ENCODE measurements around the gene ASB9. TPM values are rescaled to one million over a fixed set of nuclear protein-coding genes. Genes with fewer than 3 reads are reported as not detected.

ASB9 gene
- polyA plus RNA-seq, 2 of the 4 experiments (the other 2 are of a cell fraction) = 24.7 to 40.8 TPM

GRCh38 chrX:15299941-15300851, 30.3 kb upstream of the ASB9 start (continued):
- TF ChIP-seq NFE2L2 (conservative IDR thresholded peaks at IDR 0.05; ENCODE audit: low read length) = no peak

GRCh38 chrX:15298780-15299179, 28.9 kb upstream of the ASB9 start:
- Histone ChIP-seq H3K4me3 (no peak overlapping the region), H3K4me2 (no peak overlapping the region), H3K27ac (0 out of 6 replicates have a peak overlapping the region, but pooled peaks of 1 of the 2 experiments have one; percentile 34), H3K9me3 (no peaks in the 10 kb centered on the region), H3K4me1 (peaks cover 14% of the 10 kb centered on the region)
- CTCF ChIA-PET = interaction anchor here (0.6 to 3.2 kb wide), 5 partner anchors 17 to 194 kb away, joined by 3 to 19 read pairs (median 4); partner anchors contain the start of genes PIGA and PIR
- DNase-seq (ENCODE audit: low read depth in 1 of 2, low spot score in 1 of 2) (no peak), ATAC-seq (no peak), FAIRE-seq (peak; percentile 74)
- TF ChIP-seq MAFK (IDR thresholded peaks at IDR 0.05; ENCODE audit: partially characterized antibody) (no peak), BHLHE40 (IDR thresholded peaks at IDR 0.05; ENCODE audit: low read depth, low read length) (no peak), JUNB (IDR thresholded peaks at IDR 0.05) (no peak), PBX3 (IDR thresholded peaks at IDR 0.05) (no peak), MAX (IDR thresholded peaks at IDR 0.05) (no peak), ZSCAN20 (CRISPR knock-in tag; IDR thresholded peaks at IDR 0.05) (no peak), HES2 (IDR thresholded peaks at IDR 0.05) (no peak), RARB (CRISPR knock-in tag; IDR thresholded peaks at IDR 0.05) (no peak), CBX2 (IDR thresholded peaks at IDR 0.05; ENCODE audit: borderline replicate concordance, low read depth) (no peak), CHD4 (IDR thresholded peaks at IDR 0.05; ENCODE audit: borderline replicate concordance) (no peak), HDAC2 (IDR thresholded peaks at IDR 0.05) (no peak), FOXS1 (CRISPR knock-in tag; IDR thresholded peaks at IDR 0.05) (no peak), ZNF302 (CRISPR knock-in tag; IDR thresholded peaks at IDR 0.05) (no peak), ZC3H11A (IDR thresholded peaks at IDR 0.05) (no peak), EP300 (IDR thresholded peaks at IDR 0.05) (no peak), FOSB (CRISPR knock-in tag; IDR thresholded peaks at IDR 0.05) (no peak), HOXA7 (CRISPR knock-in tag; IDR thresholded peaks at IDR 0.05) (no peak), CTCF (IDR thresholded peaks at IDR 0.05) (no peak)
- POLR2A ChIA-PET = no interaction called here
- WGBS (ENCODE audit: missing lambda C conversion rate) = 90% methylated on average over 3 of the region's 3 CpGs

GRCh38 chrX:15298201-15298600, 28.3 kb upstream of the ASB9 start:
- peak overlapping the region in 1 of 2 experiments; percentile 33; a peak in 1 of 6 replicates for H3K27ac ChIP-seq
- ATAC-seq (no peak), FAIRE-seq (peak; percentile 86), DNase-seq (ENCODE audit: low read depth in 1 of 2, low spot score in 1 of 2) (no peak)
- H3K9me3 ChIP-seq = no peaks in the 10 kb centered on the region
- 88% methylated on average over 2 of the region's 2 CpGs for WGBS (ENCODE audit: missing lambda C conversion rate)
- POLR2A ChIA-PET = no interaction called here
- H3K4me3 ChIP-seq = no peak overlapping the region
- no peak for TF ChIP-seq USF2 (IDR thresholded peaks at IDR 0.05)
- TF ChIP-seq ZSCAN20 (CRISPR knock-in tag; IDR thresholded peaks at IDR 0.05) = no peak
- no peak for TF ChIP-seq RAD21 (conservative IDR thresholded peaks at IDR 0.05 in 1 of 2, IDR thresholded peaks at IDR 0.05 in 1 of 2)
- TF ChIP-seq TFCP2L1 (CRISPR knock-in tag; IDR thresholded peaks at IDR 0.05) = no peak
- TF ChIP-seq FOSB (CRISPR knock-in tag; IDR thresholded peaks at IDR 0.05) = no peak
- TF ChIP-seq HEYL (CRISPR knock-in tag; IDR thresholded peaks at IDR 0.05) = no peak
- TF ChIP-seq CHD4 (IDR thresholded peaks at IDR 0.05; ENCODE audit: borderline replicate concordance) = no peak
- TF ChIP-seq HMGXB4 (CRISPR knock-in tag; IDR thresholded peaks at IDR 0.05; ENCODE audit: borderline replicate concordance) = no peak
- TF ChIP-seq ZC3H11A (IDR thresholded peaks at IDR 0.05) = no peak
- no peak for TF ChIP-seq NFE2L2 (conservative IDR thresholded peaks at IDR 0.05; ENCODE audit: low read length)
- no peak for TF ChIP-seq ATOH8 (CRISPR knock-in tag; IDR thresholded peaks at IDR 0.05; ENCODE audit: low read depth)
- TF ChIP-seq CBX2 (IDR thresholded peaks at IDR 0.05; ENCODE audit: borderline replicate concordance, low read depth) = no peak
- TF ChIP-seq JUNB (IDR thresholded peaks at IDR 0.05) = no peak
- TF ChIP-seq FOXS1 (CRISPR knock-in tag; IDR thresholded peaks at IDR 0.05) = no peak
- no peak for TF ChIP-seq POLR2AphosphoS2 (conservative IDR thresholded peaks at IDR 0.05; ENCODE audit: low read length)
- TF ChIP-seq POLR2A (IDR thresholded peaks at IDR 0.05; ENCODE audit: low read length) = no peak
- CTCF ChIA-PET = interaction anchor here (1.1 to 3.2 kb wide), 2 partner anchors 34 to 37 kb away, joined by 3 to 19 read pairs; partner anchors contain the start of gene PIGA
- H3K4me2 ChIP-seq = no peak overlapping the region
- peaks cover 14% of the 10 kb centered on the region for H3K4me1 ChIP-seq
